ENCODE measurements around the gene CDNF. TPM values are rescaled to one million over a fixed set of nuclear protein-coding genes. Genes with fewer than 3 reads are reported as not detected.
A peak's percentile ranks its signal among the peaks of the same experiment; 100 is the strongest.
"Not testable (repeated sequence)": the region's sequence is repeated elsewhere in the genome, so short reads cannot be mapped to it uniquely, and the experiment has no call there.

The CDNF gene
- total RNA-seq, 2 donors from 2014 or later, result 2.5 to 3.4 TPM

DNA sequence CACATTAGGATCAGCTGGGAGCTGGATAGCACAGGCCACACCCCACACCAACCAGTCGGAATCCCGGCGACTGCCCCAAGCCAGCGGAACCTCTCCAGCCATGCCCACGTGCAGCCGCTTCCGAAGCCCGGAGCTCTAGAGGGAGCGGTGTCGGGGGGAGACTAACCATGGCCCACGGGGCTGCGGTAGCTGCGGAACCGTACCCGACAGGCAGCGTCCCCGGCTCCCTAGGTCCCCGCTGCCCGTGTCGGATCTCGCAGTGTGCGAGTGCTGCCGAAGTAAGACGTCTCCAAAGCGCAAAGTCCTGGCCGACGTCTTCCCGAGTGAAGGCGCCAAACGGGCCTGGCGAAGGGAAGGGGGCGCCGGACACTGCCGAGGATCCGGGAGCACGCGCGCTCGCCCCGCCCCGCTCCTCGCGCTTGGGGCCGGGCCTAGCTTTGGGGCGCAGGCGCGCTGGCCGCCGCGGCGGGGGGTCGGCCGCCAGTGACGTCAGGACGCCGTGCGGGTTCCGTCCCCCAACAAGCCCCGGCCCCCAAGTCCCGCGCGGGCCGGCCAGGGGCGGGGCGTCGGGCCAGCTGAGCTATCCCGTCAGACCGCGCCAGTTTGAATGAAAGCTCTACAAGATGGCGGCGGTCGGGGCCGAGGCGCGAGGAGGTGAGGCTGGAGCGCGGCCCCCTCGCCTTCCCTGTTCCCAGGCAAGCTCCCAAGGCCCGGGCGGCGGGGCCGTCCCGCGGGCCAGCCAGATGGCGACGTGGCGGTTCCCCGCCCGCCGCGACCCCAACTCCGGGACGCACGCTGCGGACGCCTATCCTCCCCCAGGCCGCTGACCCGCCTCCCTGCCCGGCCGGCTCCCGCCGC is 40.7 kb upstream of the CDNF start, which contains the start of gene SUV39H2:
Gene SUV39H2 (plus strand): TSS at position 601 of the 858 bp plus-strand sequence. CDS start 23 bp downstream, at position 624.
- Histone ChIP-seq H3K27me3 (replicated peaks; ENCODE audit: insufficient read depth) (no peaks in the 10 kb centered on the region), H3K36me3 (no peaks in the 10 kb centered on the region), H3K4me1 (ENCODE audit: control insufficient read depth in 1 of 2, low read depth in 2 of 2) (peaks cover 14 to 26% of the 10 kb centered on the region in 2 donors), H3K4me3 (peak within 1 kb of the TSS; percentile 96), H3K27ac (peak within 1 kb of the TSS; percentile 83 to 91), H3K9me3 (no peaks in the 10 kb centered on the region)
- DNase-seq (ENCODE audit: low spot score) (peak; percentile 81), ATAC-seq (ENCODE audit: insufficient number of reproducible peaks, low FRiP score, low read depth) (peak; percentile 74)
- TF ChIP-seq, protein P1, sequence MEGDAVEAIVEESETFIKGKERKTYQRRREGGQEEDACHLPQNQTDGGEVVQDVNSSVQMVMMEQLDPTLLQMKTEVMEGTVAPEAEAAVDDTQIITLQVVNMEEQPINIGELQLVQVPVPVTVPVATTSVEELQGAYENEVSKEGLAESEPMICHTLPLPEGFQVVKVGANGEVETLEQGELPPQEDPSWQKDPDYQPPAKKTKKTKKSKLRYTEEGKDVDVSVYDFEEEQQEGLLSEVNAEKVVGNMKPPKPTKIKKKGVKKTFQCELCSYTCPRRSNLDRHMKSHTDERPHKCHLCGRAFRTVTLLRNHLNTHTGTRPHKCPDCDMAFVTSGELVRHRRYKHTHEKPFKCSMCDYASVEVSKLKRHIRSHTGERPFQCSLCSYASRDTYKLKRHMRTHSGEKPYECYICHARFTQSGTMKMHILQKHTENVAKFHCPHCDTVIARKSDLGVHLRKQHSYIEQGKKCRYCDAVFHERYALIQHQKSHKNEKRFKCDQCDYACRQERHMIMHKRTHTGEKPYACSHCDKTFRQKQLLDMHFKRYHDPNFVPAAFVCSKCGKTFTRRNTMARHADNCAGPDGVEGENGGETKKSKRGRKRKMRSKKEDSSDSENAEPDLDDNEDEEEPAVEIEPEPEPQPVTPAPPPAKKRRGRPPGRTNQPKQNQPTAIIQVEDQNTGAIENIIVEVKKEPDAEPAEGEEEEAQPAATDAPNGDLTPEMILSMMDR (IDR thresholded peaks at IDR 0.05), result no peak

GRCh38 chr10:14876764-14877163 is 38.9 kb upstream of the CDNF start:
- DNase-seq (ENCODE audit: low spot score) (no peak), ATAC-seq (ENCODE audit: insufficient number of reproducible peaks, low FRiP score, low read depth) (no peak)
- H3K4me1 ChIP-seq (ENCODE audit: control insufficient read depth in 1 of 2, low read depth in 2 of 2), result peaks cover 14 to 26% of the 10 kb centered on the region in 2 donors
- TF ChIP-seq, protein P1 (IDR thresholded peaks at IDR 0.05), result no peak
- no peaks in the 10 kb centered on the region for H3K27me3 ChIP-seq (replicated peaks; ENCODE audit: insufficient read depth)
- H3K36me3 ChIP-seq, result no peaks in the 10 kb centered on the region
- H3K4me3 ChIP-seq, result peak overlapping the region; percentile 96
- H3K9me3 ChIP-seq, result no peaks in the 10 kb centered on the region
- H3K27ac ChIP-seq, result no peak overlapping the region

DNA sequence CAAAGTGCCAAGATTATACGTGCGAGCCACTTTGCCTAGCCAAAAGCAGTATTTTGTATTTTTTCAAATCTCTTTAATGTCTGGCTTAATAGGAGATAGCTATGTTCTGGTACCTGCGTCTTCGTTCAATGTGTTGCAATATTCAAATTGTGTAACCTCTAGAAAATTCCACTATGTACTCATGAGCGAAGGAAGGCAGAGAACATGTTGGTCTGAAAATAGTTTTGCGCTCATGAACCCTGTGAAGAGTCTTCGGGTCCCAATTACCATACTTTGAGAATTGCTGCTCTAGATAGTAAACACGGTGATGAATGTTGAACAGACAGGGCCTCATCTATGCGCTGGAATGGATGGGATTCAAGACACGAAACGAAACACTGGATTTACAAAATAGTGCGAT is 38.1 kb upstream of the CDNF start:
- Histone ChIP-seq H3K27me3 (replicated peaks; ENCODE audit: insufficient read depth) (no peaks in the 10 kb centered on the region), H3K4me3 (no peak overlapping the region), H3K9me3 (no peaks in the 10 kb centered on the region), H3K36me3 (no peaks in the 10 kb centered on the region), H3K27ac (no peak overlapping the region), H3K4me1 (ENCODE audit: control insufficient read depth in 1 of 2, low read depth in 2 of 2) (peaks cover 14 to 26% of the 10 kb centered on the region in 2 donors)
- DNase-seq (ENCODE audit: low spot score), result no peak
- TF ChIP-seq, protein P1 (IDR thresholded peaks at IDR 0.05), result no peak
- ATAC-seq (ENCODE audit: insufficient number of reproducible peaks, low FRiP score, low read depth), result no peak

DNA sequence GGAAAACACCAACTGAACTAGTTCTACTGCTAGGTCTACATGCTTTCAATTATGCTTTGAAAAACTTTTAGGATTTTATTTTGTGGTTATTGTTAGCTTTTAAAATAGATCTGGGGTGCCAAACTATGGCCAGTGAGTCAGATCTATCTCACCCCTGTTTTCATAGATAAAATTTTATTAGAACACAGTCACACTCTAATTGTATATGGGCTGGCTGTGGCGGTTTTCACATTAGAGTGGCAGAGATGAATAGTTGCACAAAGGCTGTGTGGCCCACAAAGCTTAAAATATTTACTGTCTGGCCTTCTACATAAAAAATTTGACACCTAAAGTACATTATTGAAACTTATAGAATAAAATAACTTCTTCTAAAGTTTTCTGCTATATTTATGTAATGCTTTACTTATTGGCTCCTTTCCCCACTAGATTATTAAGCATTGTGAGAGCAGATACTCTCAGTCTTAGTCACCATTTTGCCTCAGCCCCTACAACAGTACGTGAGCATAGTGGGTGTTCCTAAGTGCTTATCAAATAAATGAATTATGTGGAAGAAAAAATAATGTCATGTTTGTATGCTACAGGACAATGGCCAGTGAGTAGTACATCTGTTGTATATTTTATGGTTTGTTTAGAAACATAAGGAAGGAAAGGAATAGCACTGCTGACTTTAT is 35.4 kb upstream of the CDNF start:
- Histone ChIP-seq H3K4me1 (ENCODE audit: control insufficient read depth in 1 of 2, low read depth in 2 of 2) (peaks cover 7 to 12% of the 10 kb centered on the region in 2 donors), H3K4me3 (no peak overlapping the region), H3K36me3 (peaks cover 8% of the 10 kb centered on the region), H3K9me3 (no peaks in the 10 kb centered on the region), H3K27ac (no peak overlapping the region), H3K27me3 (replicated peaks; ENCODE audit: insufficient read depth) (no peaks in the 10 kb centered on the region)
- ATAC-seq (ENCODE audit: insufficient number of reproducible peaks, low FRiP score, low read depth), result no peak
- no peak for DNase-seq (ENCODE audit: low spot score)
- TF ChIP-seq, protein P1 (IDR thresholded peaks at IDR 0.05), result no peak

DNA sequence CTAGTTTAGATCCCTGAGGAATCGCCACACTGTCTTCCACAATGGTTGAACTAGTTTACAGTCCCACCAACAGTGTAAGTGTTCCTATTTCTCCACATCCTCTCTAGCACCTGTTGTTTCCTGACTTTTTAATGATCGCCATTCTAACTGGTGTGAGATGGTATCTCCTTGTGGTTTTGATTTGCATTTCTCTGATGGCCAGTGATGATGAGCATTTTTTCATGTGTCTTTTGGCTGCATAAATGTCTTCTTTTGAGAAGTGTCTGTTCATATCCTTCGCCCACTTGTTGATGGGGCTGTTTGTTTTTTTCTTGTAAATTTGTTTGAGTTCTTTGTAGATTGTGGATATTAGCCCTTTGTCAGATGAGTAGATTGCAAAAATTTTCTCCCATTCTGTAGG is 27.0 kb upstream of the CDNF start:
- DNase-seq (ENCODE audit: low spot score); ATAC-seq (ENCODE audit: insufficient number of reproducible peaks, low FRiP score, low read depth); H3K9me3 ChIP-seq; H3K27me3 ChIP-seq (replicated peaks; ENCODE audit: insufficient read depth); H3K27ac ChIP-seq; H3K4me3 ChIP-seq; H3K4me1 ChIP-seq (ENCODE audit: control insufficient read depth in 1 of 2, low read depth in 2 of 2): not testable (repeated sequence)
- peaks cover 18% of the 10 kb centered on the region for H3K36me3 ChIP-seq

- not testable (repeated sequence) for ATAC-seq (ENCODE audit: insufficient number of reproducible peaks, low FRiP score, low read depth); H3K4me1 ChIP-seq (ENCODE audit: control insufficient read depth in 1 of 2, low read depth in 2 of 2); H3K9me3 ChIP-seq; H3K4me3 ChIP-seq; DNase-seq (ENCODE audit: low spot score); H3K27me3 ChIP-seq (replicated peaks; ENCODE audit: insufficient read depth); H3K27ac ChIP-seq
- H3K36me3 ChIP-seq, result peaks cover 14% of the 10 kb centered on the region
These were observed 26.6 kb upstream of the CDNF start for GRCh38 chr10:14864466-14864865.

Data from thoracic aorta (tissue), 2 donors.